A549 (cell line): ENCODE measurements around the gene CHRNA4. TPM values are rescaled to one million over a fixed set of nuclear protein-coding genes. Genes with fewer than 3 reads are reported as not detected.

Source experiments
- ATAC-seq, 2 experiments: fragments of 200-7000 bp in 1 of 2; fragments of >200 bp in 1 of 2; cut with Nextera tagmentation in 1 of 2; cut with Tn5 transposase in 1 of 2; 3 replicates each; pipeline versions ENCODE4 v1.8.0 to v1.9.1; 2018 to 2020; ENCODE audit warnings: mild to moderate bottlenecking in 1 of 2, moderate library complexity in 1 of 2
- CTCF ChIA-PET: fragments of 300-600 bp; sonication (Branson Sonifier 250); formaldehyde crosslinking; extraction: SDS; loops from one replicate; lab custom pipeline; 2021; ENCODE audit warnings: antibody characterized with exemption, inconsistent platforms; lab: Yijun Ruan, JAX
- POLR2A ChIA-PET: fragments of 350-600 bp; formaldehyde crosslinking; extraction: SDS; loops from one replicate; lab custom pipeline; 2021; ENCODE audit warnings: antibody characterized with exemption, inconsistent platforms; lab: Yijun Ruan, JAX
- DNase-seq, 2 experiments: peaks; one replicate each; pipeline versions ENCODE4 v3.0.0 to v3.0.0-alpha.2; 2011 to 2016; ENCODE audit warnings: low read depth in 1 of 2, low spot score in 1 of 2
- FAIRE-seq: peaks from 2 replicates; lab custom pipeline; 2011; peaks lifted over from hg19 to GRCh38; lab: Jason Lieb, UNC
- H3K27ac ChIP-seq, 2 experiments: fragments of >200 bp; sonication (Bioruptor Twin); formaldehyde crosslinking; 3 replicates each; pipeline ENCODE4 v1.5.1; 2016 to 2017
- H3K4me1 ChIP-seq: fragments of >200 bp; sonication (Bioruptor Twin); formaldehyde crosslinking; 3 replicates; pipeline ENCODE4 v1.6.1; 2016
- H3K4me2 ChIP-seq: fragments of >200 bp; sonication (Bioruptor Twin); formaldehyde crosslinking; 3 replicates; pipeline ENCODE4 v1.6.1; 2016
- H3K4me3 ChIP-seq: fragments of >200 bp; sonication (Bioruptor Twin); formaldehyde crosslinking; 3 replicates; pipeline ENCODE4 v1.5.1; 2016
- H3K9me3 ChIP-seq: fragments of >200 bp; sonication (Bioruptor Twin); formaldehyde crosslinking; 3 replicates; pipeline ENCODE4 v1.6.1; 2016
- CHD4 ChIP-seq: fragments of 200-600 bp; sonication (generic); IDR thresholded peaks from 2 replicates; pipeline ENCODE4 v1.6.1; 2016; ENCODE audit warnings: antibody characterized with exemption, mild to moderate bottlenecking, borderline replicate concordance
- E2F6 ChIP-seq: IDR thresholded peaks from 2 replicates; pipeline ENCODE4 v1.6.1; 2012; ENCODE audit warnings: low read depth, borderline replicate concordance
- EHF ChIP-seq: fragments of 250-450 bp; sonication (Bioruptor Pico); IDR thresholded peaks from 2 replicates; pipeline ENCODE4 v1.5.0; 2020; ENCODE audit warnings: mild to moderate bottlenecking
- ELK1 ChIP-seq: fragments of 150-350 bp; IDR thresholded peaks from 2 replicates; pipeline ENCODE4 v1.6.1; 2014; ENCODE audit warnings: low read depth, mild to moderate bottlenecking, low read length
- EP300 ChIP-seq, 2 experiments: fragments of >200 bp; sonication (Bioruptor Twin); formaldehyde crosslinking; IDR thresholded peaks; 2 replicates in 1 of 2; 3 replicates in 1 of 2; pipeline ENCODE4 v1.6.1; 2016 to 2017
- ESRRA ChIP-seq: fragments of 150-350 bp; IDR thresholded peaks from 2 replicates; pipeline ENCODE4 v1.6.1; 2014; ENCODE audit warnings: mild to moderate bottlenecking, low read length, borderline replicate concordance
- FOSL2 ChIP-seq, 2 experiments: fragments of 450-650 bp in 1 of 2; fragments of >200 bp in 1 of 2; sonication (Bioruptor Twin) in 1 of 2; formaldehyde crosslinking; IDR thresholded peaks; 2 replicates each; pipeline versions ENCODE4 v1.5.0 to v1.6.1; 2016 to 2020; ENCODE audit warnings: mild to moderate bottlenecking in 1 of 2, moderate library complexity in 1 of 2
- HES2 ChIP-seq: fragments of >200 bp; sonication (Bioruptor Twin); formaldehyde crosslinking; IDR thresholded peaks from 2 replicates; pipeline ENCODE4 v1.6.1; 2016
- HOXA7 ChIP-seq: fragments of 250-450 bp; sonication (Bioruptor Pico); IDR thresholded peaks from 2 replicates; pipeline ENCODE4 v1.5.0; 2020; ENCODE audit warnings: mild to moderate bottlenecking, moderate library complexity
- HOXB5 ChIP-seq: fragments of 250-450 bp; sonication (Bioruptor Pico); IDR thresholded peaks from 2 replicates; pipeline ENCODE4 v1.5.0; 2020; ENCODE audit warnings: mild to moderate bottlenecking, moderate library complexity
- JUN ChIP-seq, 2 experiments: fragments of >200 bp; sonication (Bioruptor Twin); formaldehyde crosslinking; IDR thresholded peaks; 2 replicates in 1 of 2; 3 replicates in 1 of 2; pipeline ENCODE4 v1.6.1; 2016 to 2017
- JUNB ChIP-seq: fragments of >200 bp; sonication (Bioruptor Twin); formaldehyde crosslinking; IDR thresholded peaks from 2 replicates; pipeline ENCODE4 v1.6.1; 2016
- KDM1A ChIP-seq: fragments of 200-600 bp; sonication (generic); IDR thresholded peaks from 2 replicates; pipeline ENCODE4 v1.6.1; 2016; ENCODE audit warnings: low read depth, mild to moderate bottlenecking
- MAZ ChIP-seq: fragments of 150-350 bp; IDR thresholded peaks from 2 replicates; pipeline ENCODE4 v1.6.1; 2014; ENCODE audit warnings: antibody characterized with exemption, low read depth, low read length, borderline replicate concordance
- NFE2L2 ChIP-seq: fragments of 150-350 bp; conservative IDR thresholded peaks from 2 replicates; pipeline ENCODE4 v1.6.1; 2014; ENCODE audit warnings: low read length
- NR3C1 ChIP-seq: fragments of >200 bp; sonication (Bioruptor Twin); formaldehyde crosslinking; IDR thresholded peaks from 3 replicates; pipeline ENCODE4 v1.6.1; 2017
- PHF8 ChIP-seq: fragments of 200-600 bp; sonication (generic); IDR thresholded peaks from 2 replicates; pipeline ENCODE4 v1.6.1; 2016; ENCODE audit warnings: low read depth, mild to moderate bottlenecking, antibody characterized with exemption, moderate library complexity, borderline replicate concordance
- POLR2AphosphoS2 ChIP-seq: conservative IDR thresholded peaks from 2 replicates; pipeline ENCODE4 v1.6.1; 2012; ENCODE audit warnings: low read length, improper control_type of control experiment, inconsistent platforms
- RAD21 ChIP-seq, 2 experiments: fragments of >200 bp in 1 of 2; sonication (Bioruptor Twin) in 1 of 2; formaldehyde crosslinking in 1 of 2; IDR thresholded peaks in 1 of 2; conservative IDR thresholded peaks in 1 of 2; 2 replicates in 1 of 2; 3 replicates in 1 of 2; pipeline ENCODE4 v1.6.1; 2012 to 2018; ENCODE audit warnings: inconsistent platforms in 1 of 2
- RCOR1 ChIP-seq: fragments of 150-350 bp; IDR thresholded peaks from 2 replicates; pipeline ENCODE4 v1.6.1; 2014; ENCODE audit warnings: antibody characterized with exemption, low read length, low read depth
- RFX5 ChIP-seq: fragments of 450-650 bp; IDR thresholded peaks from 2 replicates; pipeline ENCODE4 v1.7.1; 2014; ENCODE audit warnings: antibody characterized with exemption, mild to moderate bottlenecking, moderate library complexity
- RNF2 ChIP-seq: fragments of 200-600 bp; sonication (generic); IDR thresholded peaks from 2 replicates; pipeline ENCODE4 v1.6.1; 2016; ENCODE audit warnings: low read depth, mild to moderate bottlenecking, antibody characterized with exemption, moderate library complexity, borderline replicate concordance
- TFCP2L1 ChIP-seq: fragments of 250-450 bp; sonication (Bioruptor Pico); IDR thresholded peaks from 2 replicates; pipeline ENCODE4 v1.5.0; 2021; ENCODE audit warnings: mild to moderate bottlenecking
- ZC3H11A ChIP-seq: fragments of 450-650 bp; IDR thresholded peaks from 2 replicates; pipeline ENCODE4 v1.6.1; 2014; ENCODE audit warnings: antibody characterized with exemption, mild to moderate bottlenecking
- ZSCAN20 ChIP-seq: fragments of 250-450 bp; sonication (Bioruptor Pico); IDR thresholded peaks from 2 replicates; pipeline ENCODE4 v1.8.0; 2022; ENCODE audit warnings: mild to moderate bottlenecking, moderate library complexity
- WGBS: methylation state at CpG from one replicate; pipeline ENCODE4 v1.1.6; 2017; ENCODE audit errors: missing lambda C conversion rate; 5-methylcytosine and 5-hydroxymethylcytosine counted together
- polyA plus RNA-seq, 4 experiments: library from polyadenylated mRNA; depleted of rRNA in 3 of 4; stranded (reverse); fragments of >200 nt; fragmentation: RNase III in 1 of 4; extraction: RNeasy Plus Mini Kit Qiagen cat#74134 plus additional on column Dnase treatment in 1 of 4; gene quantifications; 2 replicates in 3 of 4; 3 replicates in 1 of 4; pipeline ENCODE4 v1.2.3, GENCODE V29; 2011 to 2017
- TF ChIP-seq, protein P1 (sequence below): fragments of 450-650 bp; IDR thresholded peaks from 2 replicates; pipeline ENCODE4 v1.6.1; 2014; ENCODE audit warnings: antibody characterized with exemption
- TF ChIP-seq, protein P2 (sequence below): IDR thresholded peaks from 2 replicates; pipeline ENCODE4 v1.6.1; 2012

CHRNA4 gene
- polyA plus RNA-seq, 2 of the 4 experiments (the other 2 are of a cell fraction), result 0.03 to 0.23 TPM

- ATAC-seq (no peak), FAIRE-seq (no peak), DNase-seq (no peak)
- Histone ChIP-seq H3K4me3 (no peak overlapping the region), H3K27ac (no peak overlapping the region), H3K9me3 (peaks cover 14% of the 10 kb centered on the region; the same call in 2 of the 3 replicates), H3K4me2 (no peak overlapping the region), H3K4me1 (peaks cover 14% of the 10 kb centered on the region; the same call in 2 of the 3 replicates)
- WGBS, result 52% methylated on average over 16 of the region's 16 CpGs
- no peak for TF ChIP-seq E2F6
- TF ChIP-seq KDM1A, result no peak
- TF ChIP-seq HOXB5 (CRISPR knock-in tag), result no peak
- no peak for TF ChIP-seq ESRRA
- no peak for TF ChIP-seq TFCP2L1 (CRISPR knock-in tag)
- no peak for TF ChIP-seq NFE2L2
- TF ChIP-seq PHF8, result no peak
- CTCF ChIA-PET, result interaction anchor here (7.7 to 30.4 kb wide), 2 partner anchors 12 to 73 kb away, joined by 55 to 401 read pairs; no protein-coding TSS in a partner anchor
- POLR2A ChIA-PET, result no interaction called here
These were observed 63.2 kb downstream of the CHRNA4 start for GRCh38 chr20:63297796-63298572.

- no peak for FAIRE-seq
- TF ChIP-seq MAZ (no peak), RNF2 (no peak), RAD21 (conservative IDR thresholded peaks at IDR 0.05 in 1 of 2, IDR thresholded peaks at IDR 0.05 in 1 of 2) (no peak), RFX5 (no peak), NFE2L2 (no peak), EP300 (IDR thresholded peaks at IDR 0.05) (no peak), KDM1A (no peak), HOXB5 (CRISPR knock-in tag) (no peak)
- Histone ChIP-seq H3K27ac (no peak overlapping the region), H3K4me2 (no peak overlapping the region), H3K4me1 (peaks cover 14% of the 10 kb centered on the region; the same call in 2 of the 3 replicates), H3K9me3 (peaks cover 14% of the 10 kb centered on the region; the same call in 2 of the 3 replicates), H3K4me3 (no peak overlapping the region)
- ATAC-seq, result no peak
- 71% methylated on average over 1 of the region's 11 CpGs for WGBS
- no peak for DNase-seq
- POLR2A ChIA-PET, result no interaction called here
- CTCF ChIA-PET, result interaction anchor here (0.8 to 30.4 kb wide), 6 partner anchors 12 to 930 kb away, joined by 3 to 401 read pairs (median 4); partner anchors contain the start of gene LAMA5
These were observed 63.8 kb downstream of the CHRNA4 start for GRCh38 chr20:63297371-63297781.

GRCh38 chr20:63296531-63297299 is 64.4 kb downstream of the CHRNA4 start:
- 29% methylated on average over 5 of the region's 18 CpGs for WGBS
- ChIA-PET CTCF (interaction anchor here (0.6 to 30.4 kb wide), 9 partner anchors 13 to 929 kb away, joined by 3 to 401 read pairs (median 3); partner anchors contain the start of gene LAMA5), POLR2A (interaction anchor here (0.6 kb wide), 1 partner anchor 12 kb away, joined by 5 read pairs; no protein-coding TSS in a partner anchor)
- Histone ChIP-seq H3K4me3 (no peak overlapping the region), H3K4me1 (peaks cover 14% of the 10 kb centered on the region; the same call in 2 of the 3 replicates), H3K4me2 (no peak overlapping the region), H3K27ac (no peak overlapping the region), H3K9me3 (peaks cover 10% of the 10 kb centered on the region; the same call in 2 of the 3 replicates)
- DNase-seq (no peak), ATAC-seq (peak in 1 of 2 experiments; percentile 9; a peak in 1 of 6 replicates), FAIRE-seq (no peak)
- TF ChIP-seq, protein P1, sequence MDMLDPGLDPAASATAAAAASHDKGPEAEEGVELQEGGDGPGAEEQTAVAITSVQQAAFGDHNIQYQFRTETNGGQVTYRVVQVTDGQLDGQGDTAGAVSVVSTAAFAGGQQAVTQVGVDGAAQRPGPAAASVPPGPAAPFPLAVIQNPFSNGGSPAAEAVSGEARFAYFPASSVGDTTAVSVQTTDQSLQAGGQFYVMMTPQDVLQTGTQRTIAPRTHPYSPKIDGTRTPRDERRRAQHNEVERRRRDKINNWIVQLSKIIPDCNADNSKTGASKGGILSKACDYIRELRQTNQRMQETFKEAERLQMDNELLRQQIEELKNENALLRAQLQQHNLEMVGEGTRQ, result no peak
- TF ChIP-seq HES2 (no peak), JUN (IDR thresholded peaks at IDR 0.05) (no peak), RCOR1 (no peak), JUNB (no peak), CHD4 (no peak), ZSCAN20 (CRISPR knock-in tag) (no peak), HOXA7 (no peak), NFE2L2 (no peak), KDM1A (no peak), POLR2AphosphoS2 (no peak), EHF (CRISPR knock-in tag) (no peak), ELK1 (no peak), NR3C1 (no peak), FOSL2 (IDR thresholded peaks at IDR 0.05) (no peak), FOSL2 (CRISPR knock-in tag; IDR thresholded peaks at IDR 0.05) (no peak), ZC3H11A (no peak)
- TF ChIP-seq, protein P2, sequence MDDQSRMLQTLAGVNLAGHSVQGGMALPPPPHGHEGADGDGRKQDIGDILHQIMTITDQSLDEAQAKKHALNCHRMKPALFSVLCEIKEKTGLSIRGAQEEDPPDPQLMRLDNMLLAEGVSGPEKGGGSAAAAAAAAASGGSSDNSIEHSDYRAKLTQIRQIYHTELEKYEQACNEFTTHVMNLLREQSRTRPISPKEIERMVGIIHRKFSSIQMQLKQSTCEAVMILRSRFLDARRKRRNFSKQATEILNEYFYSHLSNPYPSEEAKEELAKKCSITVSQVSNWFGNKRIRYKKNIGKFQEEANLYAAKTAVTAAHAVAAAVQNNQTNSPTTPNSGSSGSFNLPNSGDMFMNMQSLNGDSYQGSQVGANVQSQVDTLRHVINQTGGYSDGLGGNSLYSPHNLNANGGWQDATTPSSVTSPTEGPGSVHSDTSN, result no peak
